Keratinocyte (primary cell): Measurements from ENCODE around the gene HSH2D. TPM values are rescaled to one million over a fixed set of nuclear protein-coding genes. Genes with fewer than 3 reads are reported as not detected.

ENCODE experiments used
- DNase-seq: peaks from one replicate; pipeline ENCODE4 v3.0.0-alpha.2; 2011; ENCODE audit warnings: low read depth, missing footprints, low spot score
- FAIRE-seq: peaks from 2 replicates; lab custom pipeline; 2011; peaks lifted over from hg19 to GRCh38; lab: Jason Lieb, UNC
- H2AFZ ChIP-seq: 2 replicates; pipeline ENCODE4 v1.6.0; 2012; ENCODE audit warnings: low read length, control low read depth, inconsistent platforms; ENCODE audit not compliant: control insufficient read depth
- H3K27ac ChIP-seq: 2 replicates; pipeline ENCODE4 v1.5.1; 2011; ENCODE audit warnings: low read length; ENCODE audit not compliant: control insufficient read depth, insufficient read depth
- H3K27me3 ChIP-seq: 3 replicates; pipeline ENCODE4 v1.6.0; 2011; ENCODE audit warnings: low read length; ENCODE audit not compliant: control insufficient read depth, insufficient read depth; ENCODE audit errors: extremely low read depth
- H3K36me3 ChIP-seq, 2 experiments: 2 replicates in 1 of 2; 3 replicates in 1 of 2; pipeline ENCODE4 v1.5.1; 2011; ENCODE audit warnings: low read length in 2 of 2, mild to moderate bottlenecking in 1 of 2; ENCODE audit not compliant: control insufficient read depth in 2 of 2, insufficient read depth in 2 of 2; ENCODE audit errors: extremely low read depth in 1 of 2
- H3K4me1 ChIP-seq: 3 replicates; pipeline ENCODE4 v1.5.1; 2011; ENCODE audit warnings: low read length; ENCODE audit not compliant: control insufficient read depth, insufficient read depth; ENCODE audit errors: extremely low read depth
- H3K4me2 ChIP-seq: 3 replicates; pipeline ENCODE4 v1.6.0; 2011; ENCODE audit warnings: low read depth, low read length; ENCODE audit not compliant: control insufficient read depth, insufficient read depth; ENCODE audit errors: extremely low read depth
- H3K4me3 ChIP-seq, 3 experiments: fragments of 200-600 bp in 1 of 3; sonication (generic) in 1 of 3; 2 replicates in 2 of 3; 3 replicates in 1 of 3; pipeline ENCODE4 v1.5.1; 2011 to 2016; ENCODE audit warnings: low read length in 3 of 3, mild to moderate bottlenecking in 3 of 3, control low read depth in 2 of 3, inconsistent platforms in 1 of 3, low read depth in 1 of 3, mixed read lengths in 1 of 3, mixed run types in 1 of 3, moderate library complexity in 1 of 3; ENCODE audit not compliant: control insufficient read depth in 2 of 3, insufficient read depth in 2 of 3; ENCODE audit errors: extremely low read depth in 1 of 3
- H3K79me2 ChIP-seq: 2 replicates; pipeline ENCODE4 v1.6.0; 2012; ENCODE audit warnings: low read length; ENCODE audit not compliant: control insufficient read depth, insufficient read depth
- H3K9ac ChIP-seq: 3 replicates; pipeline ENCODE4 v1.6.0; 2011; ENCODE audit warnings: low read length; ENCODE audit not compliant: control insufficient read depth, insufficient read depth; ENCODE audit errors: extremely low read depth
- H3K9me1 ChIP-seq: 3 replicates; pipeline ENCODE4 v1.6.0; 2011; ENCODE audit warnings: low read length; ENCODE audit not compliant: control insufficient read depth, insufficient read depth; ENCODE audit errors: extremely low read depth
- H3K9me3 ChIP-seq: 2 replicates; pipeline ENCODE4 v1.5.1; 2012; ENCODE audit warnings: low read depth, low read length; ENCODE audit not compliant: control insufficient read depth
- H4K20me1 ChIP-seq: 3 replicates; pipeline ENCODE4 v1.6.0; 2011; ENCODE audit warnings: low read length; ENCODE audit not compliant: control insufficient read depth, insufficient read depth; ENCODE audit errors: extremely low read depth
- EZH2 ChIP-seq: IDR thresholded peaks from one replicate; pipeline ENCODE4 v1.6.1; 2012; ENCODE audit warnings: inconsistent platforms, mild to moderate bottlenecking, low read length, moderate library complexity
- dilution Hi-C: fragments of 300-500 bp; cut with MboI; formaldehyde crosslinking; loops from one replicate; pipeline ENCODE4 v1.7.0; 2020; ENCODE audit warnings: low sequenced_read_pairs; ENCODE audit not compliant: extremely low pct_ligation_motif_present
- polyA plus RNA-seq, 5 experiments: library from polyadenylated mRNA; depleted of rRNA in 3 of 5; stranded (reverse) in 3 of 5; stranded (forward) in 1 of 5; unstranded in 1 of 5; fragments of >200 nt; gene quantifications; 1 replicate in 1 of 5; 2 replicates in 3 of 5; 3 replicates in 1 of 5; pipeline versions ENCODE4 v1.2.1 to v1.2.3, GENCODE V29; 2011 to 2012; ENCODE audit warnings: missing spikeins in 2 of 5, low read depth in 1 of 5, low replicate concordance in 1 of 5
- TF ChIP-seq, protein P1 (sequence below), 3 experiments: IDR thresholded peaks in 1 of 3; conservative IDR thresholded peaks in 1 of 3; optimal IDR thresholded peaks in 1 of 3; 2 replicates in 2 of 3; 3 replicates in 1 of 3; pipeline versions ENCODE3 to v1.5.1; 2011; ENCODE audit warnings: low read length in 3 of 3, mild to moderate bottlenecking in 3 of 3, moderate library complexity in 2 of 3, control low read depth in 1 of 3, inconsistent platforms in 1 of 3; ENCODE audit not compliant: insufficient read depth in 2 of 3; ENCODE audit errors: extremely low read depth in 1 of 3

Gene HSH2D
- polyA plus RNA-seq, 1 donor (not counting 4 experiments of a cell fraction or from before 2014, with no cell fraction given), result 1.1 TPM

DNA sequence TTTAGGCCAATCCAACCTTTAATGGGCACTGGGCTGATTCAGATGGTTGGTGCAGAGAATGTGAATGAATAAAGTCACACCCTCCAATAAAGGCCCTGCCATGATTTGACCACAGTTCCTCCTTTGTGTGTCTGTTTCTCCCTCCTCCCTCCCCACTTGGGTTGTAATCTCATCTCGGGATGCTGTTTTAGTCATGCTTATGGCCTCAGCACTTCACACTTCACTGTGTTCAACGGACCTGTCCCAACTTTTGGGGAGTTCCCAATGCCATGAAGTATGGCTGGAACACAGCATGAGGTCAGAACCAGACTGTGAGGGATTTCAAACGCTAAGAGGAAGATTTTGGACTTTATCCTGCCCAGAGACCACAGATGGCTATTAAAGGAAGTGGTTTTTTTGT is 37.4 kb upstream of the HSH2D start:
- FAIRE-seq (no peak), DNase-seq (no peak)

DNA sequence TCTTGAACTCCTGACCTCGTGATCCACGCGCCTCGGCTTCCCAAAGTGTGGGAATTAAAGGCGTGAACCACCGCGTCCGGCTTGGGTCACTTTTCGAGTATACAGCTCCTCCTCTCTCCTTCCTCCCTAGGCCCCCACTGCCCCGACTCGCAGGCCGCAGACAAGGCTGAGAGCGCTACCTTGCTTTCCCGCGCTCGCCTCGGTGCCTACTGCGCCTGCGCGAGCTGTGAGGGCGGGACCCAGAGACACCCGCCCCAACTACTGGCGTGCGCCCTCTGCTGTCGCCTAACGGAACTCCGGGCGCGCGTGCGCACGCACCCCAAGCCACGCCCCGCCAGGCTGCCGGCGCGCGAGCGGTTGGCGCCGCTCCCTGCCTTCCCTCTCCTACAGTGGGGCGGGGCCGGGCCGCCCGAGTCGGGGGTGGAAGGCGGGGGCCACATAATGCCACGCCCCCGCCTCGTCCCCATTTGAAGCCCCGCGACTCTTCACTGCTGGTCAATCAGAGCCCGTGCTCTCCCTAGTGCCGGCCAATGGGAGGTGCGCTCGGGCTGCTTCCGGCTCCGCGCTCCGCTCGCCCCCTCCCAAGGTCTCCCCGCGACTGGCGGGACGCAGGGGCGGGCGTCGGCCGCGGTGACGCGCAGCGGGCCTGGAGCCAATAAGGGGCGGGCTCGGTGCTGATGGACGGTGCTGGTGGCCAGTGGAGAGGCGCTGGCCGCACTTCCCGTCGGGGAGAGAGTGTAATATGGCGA is 32.2 kb upstream of the HSH2D start, which contains the start of gene RAB8A:
TSS of gene RAB8A (plus strand) at position 730 of the 749 bp plus-strand sequence. CDS start at position 743, 13 bp downstream.
- H3K27ac ChIP-seq, result peak within 1 kb of the TSS; percentile 93
- peaks cover 5 to 9% of the 10 kb centered on the region in 2 experiments for H3K36me3 ChIP-seq
- peak within 1 kb of the TSS; percentile 93 for H3K9ac ChIP-seq
- DNase-seq, result peak; percentile 95
- H3K4me2 ChIP-seq, result peak within 1 kb of the TSS; percentile 91
- H4K20me1 ChIP-seq, result no peaks in the 10 kb centered on the region
- no peaks in the 10 kb centered on the region for H3K9me3 ChIP-seq
- no peaks in the 10 kb centered on the region for H3K27me3 ChIP-seq
- TF ChIP-seq, protein P1, sequence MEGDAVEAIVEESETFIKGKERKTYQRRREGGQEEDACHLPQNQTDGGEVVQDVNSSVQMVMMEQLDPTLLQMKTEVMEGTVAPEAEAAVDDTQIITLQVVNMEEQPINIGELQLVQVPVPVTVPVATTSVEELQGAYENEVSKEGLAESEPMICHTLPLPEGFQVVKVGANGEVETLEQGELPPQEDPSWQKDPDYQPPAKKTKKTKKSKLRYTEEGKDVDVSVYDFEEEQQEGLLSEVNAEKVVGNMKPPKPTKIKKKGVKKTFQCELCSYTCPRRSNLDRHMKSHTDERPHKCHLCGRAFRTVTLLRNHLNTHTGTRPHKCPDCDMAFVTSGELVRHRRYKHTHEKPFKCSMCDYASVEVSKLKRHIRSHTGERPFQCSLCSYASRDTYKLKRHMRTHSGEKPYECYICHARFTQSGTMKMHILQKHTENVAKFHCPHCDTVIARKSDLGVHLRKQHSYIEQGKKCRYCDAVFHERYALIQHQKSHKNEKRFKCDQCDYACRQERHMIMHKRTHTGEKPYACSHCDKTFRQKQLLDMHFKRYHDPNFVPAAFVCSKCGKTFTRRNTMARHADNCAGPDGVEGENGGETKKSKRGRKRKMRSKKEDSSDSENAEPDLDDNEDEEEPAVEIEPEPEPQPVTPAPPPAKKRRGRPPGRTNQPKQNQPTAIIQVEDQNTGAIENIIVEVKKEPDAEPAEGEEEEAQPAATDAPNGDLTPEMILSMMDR (optimal IDR thresholded peaks at IDR 0.05 in 1 of 3, IDR thresholded peaks at IDR 0.05 in 1 of 3, conservative IDR thresholded peaks at IDR 0.05 in 1 of 3; ENCODE audit: extremely low read depth in 1 of 3, insufficient read depth in 2 of 3, low read length in 3 of 3), result peak; percentile 68 to 95 (median 90)
- TF ChIP-seq EZH2, result no peak
- H3K9me1 ChIP-seq, result no peaks in the 10 kb centered on the region
- peak within 1 kb of the TSS; percentile 94 for H2AFZ ChIP-seq
- H3K4me3 ChIP-seq, result peak within 1 kb of the TSS; percentile 77 to 99 (median 93)
- FAIRE-seq, result no peak
- peaks cover 9% of the 10 kb centered on the region for H3K4me1 ChIP-seq
- dilution Hi-C loops, result no loop called here
- peaks cover 45% of the 10 kb centered on the region for H3K79me2 ChIP-seq

More for the DNA sequence above, 37.4 kb upstream of the HSH2D start:
- Histone ChIP-seq H3K27me3 (no peaks in the 10 kb centered on the region), H3K9me1 (no peaks in the 10 kb centered on the region), H3K4me1 (no peaks in the 10 kb centered on the region), H3K4me2 (no peak overlapping the region), H3K79me2 (no peaks in the 10 kb centered on the region), H4K20me1 (no peaks in the 10 kb centered on the region), H3K9ac (no peak overlapping the region), H3K27ac (no peak overlapping the region), H3K36me3 (peaks cover 0 to 4% of the 10 kb centered on the region in 2 experiments), H2AFZ (no peak overlapping the region), H3K9me3 (no peaks in the 10 kb centered on the region), H3K4me3 (no peak overlapping the region)
- dilution Hi-C loops, result no loop called here
- TF ChIP-seq EZH2, result no peak
- TF ChIP-seq, protein P1 (optimal IDR thresholded peaks at IDR 0.05 in 1 of 3, IDR thresholded peaks at IDR 0.05 in 1 of 3, conservative IDR thresholded peaks at IDR 0.05 in 1 of 3; ENCODE audit: extremely low read depth in 1 of 3, insufficient read depth in 2 of 3, low read length in 3 of 3), result no peak
